IMR-90 (cell line): Measurements from ENCODE around the gene PRKCG. TPM values are rescaled to one million over a fixed set of nuclear protein-coding genes. Genes with fewer than 3 reads are reported as not detected.

Experiments used
- ATAC-seq: fragments of 200-7000 bp; cut with Tn5 transposase; 2 replicates; pipeline ENCODE4 v1.9.1; 2020; ENCODE audit warnings: low read depth, mild to moderate bottlenecking, moderate library complexity
- BruUV-seq: library from RNA; stranded (reverse); fragments of 400-500 nt; replicated peaks from 2 replicates; lab custom pipeline; 2021; lab: Mats Ljungman, UMichigan
- CTCF ChIA-PET: fragments of 300-600 bp; formaldehyde crosslinking; extraction: SDS; loops from one replicate; lab custom pipeline; 2021; ENCODE audit warnings: antibody characterized with exemption; lab: Yijun Ruan, JAX
- POLR2A ChIA-PET: fragments of 300-600 bp; sonication (Branson Sonifier 250); formaldehyde crosslinking; loops from one replicate; lab custom pipeline; 2022; ENCODE audit warnings: antibody characterized with exemption; ENCODE audit not compliant: unreplicated experiment; lab: Charles Lee
- DNase-seq: peaks from one replicate; pipeline ENCODE4 v3.0.0; 2013
- H2AFZ ChIP-seq: replicated peaks from 2 replicates; pipeline ENCODE3; 2013; ENCODE audit warnings: low read length, mild to moderate bottlenecking; ENCODE audit not compliant: poor library complexity
- H2AK5ac ChIP-seq: 2 replicates; pipeline ENCODE4 v1.6.1; 2013; ENCODE audit warnings: low read depth, low read length, inconsistent platforms
- H2AK9ac ChIP-seq: replicated peaks from 2 replicates; pipeline ENCODE3; 2013; ENCODE audit warnings: mild to moderate bottlenecking, low read depth, low read length, moderate library complexity; ENCODE audit not compliant: poor library complexity
- H2BK120ac ChIP-seq: 2 replicates; pipeline ENCODE4 v1.6.1; 2013; ENCODE audit warnings: low read depth, low read length, inconsistent platforms
- H2BK15ac ChIP-seq: 3 replicates; pipeline ENCODE4 v1.6.1; 2013; ENCODE audit warnings: low read depth, low read length, inconsistent platforms
- H2BK20ac ChIP-seq: 2 replicates; pipeline ENCODE4 v1.6.1; 2013; ENCODE audit warnings: low read depth, mild to moderate bottlenecking, inconsistent platforms, low read length, moderate library complexity
- H2BK5ac ChIP-seq: 2 replicates; pipeline ENCODE4 v1.6.1; 2013; ENCODE audit warnings: mild to moderate bottlenecking, low read depth, low read length, inconsistent platforms; ENCODE audit not compliant: poor library complexity, severe bottlenecking
- H3K14ac ChIP-seq: replicated peaks from 2 replicates; pipeline ENCODE4 v1.6.1; 2013; ENCODE audit warnings: low read depth, low read length, inconsistent platforms
- H3K18ac ChIP-seq: 2 replicates; pipeline ENCODE4 v1.6.1; 2013; ENCODE audit warnings: low read depth, low read length, control low read depth
- H3K23ac ChIP-seq: 2 replicates; pipeline ENCODE4 v1.6.1; 2013; ENCODE audit warnings: low read depth, low read length, inconsistent platforms
- H3K27ac ChIP-seq: 2 replicates; pipeline ENCODE4 v1.5.1; 2013; ENCODE audit warnings: mild to moderate bottlenecking, control low read depth, low read length; ENCODE audit not compliant: insufficient read depth
- H3K27me3 ChIP-seq: 2 replicates; pipeline ENCODE4 v1.6.1; 2013; ENCODE audit warnings: low read length; ENCODE audit not compliant: control insufficient read depth, insufficient read depth
- H3K36me3 ChIP-seq: 2 replicates; pipeline ENCODE4 v1.6.1; 2013; ENCODE audit warnings: low read length, mixed read lengths; ENCODE audit not compliant: control insufficient read depth, insufficient read depth
- H3K4ac ChIP-seq: 2 replicates; pipeline ENCODE4 v1.6.1; 2013; ENCODE audit warnings: low read depth, low read length, inconsistent platforms
- H3K4me1 ChIP-seq: 2 replicates; pipeline ENCODE4 v1.6.1; 2013; ENCODE audit warnings: low read length, mixed read lengths; ENCODE audit not compliant: control insufficient read depth, insufficient read depth
- H3K4me2 ChIP-seq: 2 replicates; pipeline ENCODE4 v1.6.1; 2013; ENCODE audit warnings: low read depth, mild to moderate bottlenecking, control low read depth, low read length, moderate library complexity
- H3K4me3 ChIP-seq: 2 replicates; pipeline ENCODE4 v1.5.1; 2013; ENCODE audit warnings: low read depth, mild to moderate bottlenecking, control low read depth, low read length, moderate library complexity; ENCODE audit not compliant: insufficient read depth
- H3K56ac ChIP-seq: 2 replicates; pipeline ENCODE4 v1.6.1; 2013; ENCODE audit warnings: low read length, inconsistent platforms; ENCODE audit not compliant: insufficient read depth; ENCODE audit errors: extremely low read depth
- H3K79me1 ChIP-seq, 2 experiments: 2 replicates each; pipeline ENCODE4 v1.6.1; 2013; ENCODE audit warnings: low read length in 2 of 2, inconsistent platforms in 1 of 2, low read depth in 1 of 2
- H3K9ac ChIP-seq: 2 replicates; pipeline ENCODE4 v1.6.1; 2013; ENCODE audit warnings: low read depth, low read length, control low read depth
- H3K9me1 ChIP-seq: 2 replicates; pipeline ENCODE4 v1.6.1; 2013; ENCODE audit warnings: low read length, inconsistent platforms; ENCODE audit not compliant: insufficient read depth
- H3K9me3 ChIP-seq: 2 replicates; pipeline ENCODE4 v1.6.1; 2013; ENCODE audit warnings: low read length; ENCODE audit not compliant: control insufficient read depth, insufficient read depth
- H4K20me1 ChIP-seq: 2 replicates; pipeline ENCODE4 v1.6.1; 2013; ENCODE audit warnings: low read length, inconsistent platforms; ENCODE audit not compliant: insufficient read depth
- H4K5ac ChIP-seq: 2 replicates; pipeline ENCODE4 v1.6.1; 2013; ENCODE audit warnings: mild to moderate bottlenecking, low read depth, low read length, control low read depth
- H4K8ac ChIP-seq, 2 experiments: 2 replicates each; pipeline ENCODE4 v1.6.1; 2013; ENCODE audit warnings: low read depth in 2 of 2, low read length in 2 of 2, control low read depth in 1 of 2, inconsistent platforms in 1 of 2
- H4K91ac ChIP-seq: 2 replicates; pipeline ENCODE4 v1.6.1; 2013; ENCODE audit warnings: low read depth, low read length, inconsistent platforms; ENCODE audit not compliant: insufficient read depth
- MAFK ChIP-seq: IDR thresholded peaks from 2 replicates; pipeline ENCODE4 v1.6.1; 2012; ENCODE audit warnings: low read depth, low read length, improper control_type of control experiment
- MAZ ChIP-seq: IDR thresholded peaks from 2 replicates; pipeline ENCODE4 v1.6.1; 2012; ENCODE audit warnings: low read depth, mild to moderate bottlenecking, low read length, improper control_type of control experiment, moderate library complexity, borderline replicate concordance
- POLR2A ChIP-seq: IDR thresholded peaks from 2 replicates; pipeline ENCODE4 v1.6.1; 2012; ENCODE audit warnings: mild to moderate bottlenecking, low read depth, low read length
- RAD21 ChIP-seq: IDR thresholded peaks from 2 replicates; pipeline ENCODE4 v1.6.1; 2012; ENCODE audit warnings: low read length, improper control_type of control experiment
- WGBS, 2 experiments: methylation state at CpG; one replicate each; pipeline versions ENCODE4 v1.1.5 to v1.1.7; 2013; ENCODE audit warnings: missing lambda C conversion rate in 2 of 2; ENCODE audit not compliant: insufficient read length in 1 of 2; ENCODE audit errors: extremely low coverage in 2 of 2; 5-methylcytosine and 5-hydroxymethylcytosine counted together
- dilution Hi-C: fragments of 300-500 bp; cut with HindIII; formaldehyde crosslinking; loops from one replicate; pipeline ENCODE4 v1.14.3; 2018; ENCODE audit warnings: low sequenced_read_pairs; ENCODE audit not compliant: unreplicated experiment
- in situ Hi-C: fragments of 300-500 bp; cut with MboI; formaldehyde crosslinking; loops from 3 replicates; pipeline ENCODE4 v1.14.3; 2019; ENCODE audit warnings: low sequenced_read_pairs, inconsistent platforms, mixed read lengths
- intact Hi-C: fragments of 100-400 bp; cut with micrococcal nuclease; formaldehyde crosslinking; loops from 2 replicates; pipeline ENCODE4 v1.10.0; 2022
- polyA plus RNA-seq, 3 experiments: library from polyadenylated mRNA; depleted of rRNA; stranded (reverse); fragments of >200 nt; gene quantifications; 2 replicates each; pipeline ENCODE4 v1.2.3, GENCODE V29; 2012; ENCODE audit warnings: low replicate concordance in 1 of 3
- total RNA-seq: library from RNA; depleted of rRNA; stranded (reverse); fragments of >200 nt; gene quantifications from 2 replicates; pipeline ENCODE4 v1.2.3, GENCODE V29; 2012

PRKCG gene
- total and polyA plus RNA-seq, 2 of the 4 experiments (the other 2 are of a cell fraction) = not detected

- H3K36me3 ChIP-seq = peaks cover 17% of the 10 kb centered on the region
- H3K14ac ChIP-seq = peak overlapping the region; percentile 95
- H3K4me1 ChIP-seq = peaks cover 5% of the 10 kb centered on the region
- H2AK5ac ChIP-seq = peak overlapping the region; percentile 62; the same call in 1 of the 2 replicates
- H3K56ac ChIP-seq = peak overlapping the region; percentile 45
- intact Hi-C loops (no loop called here), dilution Hi-C loops (no loop called here), in situ Hi-C loops (loop anchor here (10.0 kb wide), 2 partner anchors 145 to 575 kb away; no protein-coding TSS in a partner anchor)
- peaks cover 25% of the 10 kb centered on the region for H4K20me1 ChIP-seq
- no peaks in the 10 kb centered on the region for H3K9me3 ChIP-seq
- POLR2A ChIA-PET = no interaction called here
- H2BK15ac ChIP-seq = peak overlapping the region; percentile 59; the same call in 1 of the 3 replicates
- peak overlapping the region; percentile 98 for H3K4me2 ChIP-seq
- no peak overlapping the region for H2BK5ac ChIP-seq
- no TSS peak for BruUV-seq
- CTCF ChIA-PET = no interaction called here
- peak overlapping the region; percentile 99 for H2AFZ ChIP-seq
- TF ChIP-seq POLR2A = peak; percentile 76
- TF ChIP-seq MAFK = no peak
- TF ChIP-seq MAZ = peak; percentile 82
- TF ChIP-seq RAD21 = no peak
- no peak overlapping the region for H2BK20ac ChIP-seq
- H3K18ac ChIP-seq = peak overlapping the region; percentile 30
- peak overlapping the region; percentile 80 for H3K4me3 ChIP-seq
- H2BK120ac ChIP-seq = peak overlapping the region; percentile 59; the same call in 1 of the 2 replicates
- H3K27ac ChIP-seq = peak overlapping the region; percentile 68
- WGBS, 2 experiments = 1% methylated on average over 24 of the region's 51 CpGs; no CpG with 5 or more reads in 1 of the 2 experiments
- ATAC-seq = peak; percentile 98
- peak overlapping the region; percentile 70 for H3K23ac ChIP-seq
- H4K91ac ChIP-seq = peak overlapping the region; percentile 63
- peak overlapping the region; percentile 81 for H4K5ac ChIP-seq
- H2AK9ac ChIP-seq = peak overlapping the region; percentile 46
- H3K9me1 ChIP-seq = peaks cover 4% of the 10 kb centered on the region
- H3K79me1 ChIP-seq = peaks cover 8 to 19% of the 10 kb centered on the region in 2 experiments
- peaks cover 34% of the 10 kb centered on the region for H3K27me3 ChIP-seq
- H4K8ac ChIP-seq = peak overlapping the region; percentile 95 to 99
- H3K4ac ChIP-seq = peak overlapping the region; percentile 87
- H3K9ac ChIP-seq = peak overlapping the region; percentile 77
- DNase-seq = peak; percentile 83
Observed at GRCh38 chr19:53879140-53880081, 2.6 kb upstream of the PRKCG start.
